ENCODE measurements around the gene DCP1A.
"Not testable (repeated sequence)": the region's sequence is repeated elsewhere in the genome, so short reads cannot be mapped to it uniquely, and the experiment has no call there.

DCP1A gene

GRCh38 chr3:53347261-53348064 is at the start of gene DCP1A:
Gene DCP1A (minus strand): TSS chr3:53347543. CDS start chr3:53347517, 26 bp downstream.
- DNase-seq: peak; percentile 89

- no peak for DNase-seq
Observed at GRCh38 chr3:53384465-53385423, 37.4 kb upstream of the DCP1A start.

GRCh38 chr3:53382106-53382505 is 34.8 kb upstream of the DCP1A start:
- DNase-seq: no peak

GRCh38 chr3:53380306-53380705 is 33.0 kb upstream of the DCP1A start:
- no peak for DNase-seq

- DNase-seq: no peak
Observed at GRCh38 chr3:53379898-53380297, 32.6 kb upstream of the DCP1A start.

GRCh38 chr3:53377794-53378193 is 30.5 kb upstream of the DCP1A start:
- DNase-seq: no peak

GRCh38 chr3:53376679-53377078 is 29.3 kb upstream of the DCP1A start:
- no peak for DNase-seq

GRCh38 chr3:53375019-53375418 is 27.7 kb upstream of the DCP1A start:
- peak; percentile 67 for DNase-seq

- not testable (repeated sequence) for DNase-seq
Observed at GRCh38 chr3:53370719-53371118, 23.4 kb upstream of the DCP1A start.

GRCh38 chr3:53361852-53362251 is 14.5 kb upstream of the DCP1A start:
- DNase-seq: no peak

GRCh38 chr3:53357458-53357857 is 10.1 kb upstream of the DCP1A start:
- no peak for DNase-seq

- DNase-seq: no peak
Observed at GRCh38 chr3:53354945-53355498, 7.7 kb upstream of the DCP1A start.

- no peak for DNase-seq
Observed at GRCh38 chr3:53353202-53353601, 5.9 kb upstream of the DCP1A start.

GRCh38 chr3:53350652-53351051 is 3.3 kb upstream of the DCP1A start:
- peak; percentile 12 for DNase-seq

GRCh38 chr3:53348118-53348517 is 775 bp upstream of the DCP1A start:
- not testable (repeated sequence) for DNase-seq

- DNase-seq: peak; percentile 35
Observed at GRCh38 chr3:53346922-53347260, 452 bp downstream of the DCP1A start.

- DNase-seq: peak; percentile 0
Observed at GRCh38 chr3:53346514-53346913, 829 bp downstream of the DCP1A start.

GRCh38 chr3:53342353-53342752 is 5.0 kb downstream of the DCP1A start:
- DNase-seq: no peak

- DNase-seq: no peak
Observed at GRCh38 chr3:53337167-53337940, 10.0 kb downstream of the DCP1A start.

GRCh38 chr3:53334742-53335141 is 12.6 kb downstream of the DCP1A start:
- DNase-seq: no peak

GRCh38 chr3:53331871-53332270 is 15.5 kb downstream of the DCP1A start:
- no peak for DNase-seq

GRCh38 chr3:53329897-53330296 is 17.4 kb downstream of the DCP1A start:
- no peak for DNase-seq

- no peak for DNase-seq
Observed at GRCh38 chr3:53328746-53329145, 18.6 kb downstream of the DCP1A start.

All from DMS53 (cell line).